Measurements from ENCODE around the gene ERICH6B. TPM values are rescaled to one million over a fixed set of nuclear protein-coding genes. Genes with fewer than 3 reads are reported as not detected.
"Not testable (repeated sequence)": the region's sequence is repeated elsewhere in the genome, so short reads cannot be mapped to it uniquely, and the experiment has no call there.

Gene ERICH6B
- total RNA-seq, 4 donors from 2014 or later, result not detected

- DNase-seq (ENCODE audit: low spot score in 2 of 2), result no peak
- no peaks in the 10 kb centered on the region for H3K27me3 ChIP-seq
- WGBS, 2 donors, result 70 to 79% methylated on average over 4 to 5 of the region's 5 CpGs
- no peak for TF ChIP-seq CTCF (IDR thresholded peaks at IDR 0.05)
- TF ChIP-seq POLR2A (IDR thresholded peaks at IDR 0.05), result no peak
- no peak for TF ChIP-seq EP300 (IDR thresholded peaks at IDR 0.05)
- H3K9me3 ChIP-seq, result peaks cover 0 to 9% (median 0%) of the 10 kb centered on the region in 4 donors
- H3K4me1 ChIP-seq, result no peaks in the 10 kb centered on the region
- no peak overlapping the region for H3K4me3 ChIP-seq
- no peaks in the 10 kb centered on the region for H3K36me3 ChIP-seq
- no peak overlapping the region for H3K27ac ChIP-seq
These were observed 39.3 kb upstream of the ERICH6B start for GRCh38 chr13:45654633-45655349.

- DNase-seq (ENCODE audit: low spot score in 2 of 2); H3K36me3 ChIP-seq; H3K27me3 ChIP-seq; H3K4me3 ChIP-seq; H3K27ac ChIP-seq; H3K4me1 ChIP-seq: not testable (repeated sequence)
- peaks cover 0 to 16% (median 0%) of the 10 kb centered on the region in 4 donors for H3K9me3 ChIP-seq
- WGBS, 2 donors, result 84% methylated on average over 16 of the region's 17 CpGs; no CpG with 5 or more reads in 1 of the 2 donors
These were observed 29.7 kb upstream of the ERICH6B start for GRCh38 chr13:45645263-45645662.

DNA sequence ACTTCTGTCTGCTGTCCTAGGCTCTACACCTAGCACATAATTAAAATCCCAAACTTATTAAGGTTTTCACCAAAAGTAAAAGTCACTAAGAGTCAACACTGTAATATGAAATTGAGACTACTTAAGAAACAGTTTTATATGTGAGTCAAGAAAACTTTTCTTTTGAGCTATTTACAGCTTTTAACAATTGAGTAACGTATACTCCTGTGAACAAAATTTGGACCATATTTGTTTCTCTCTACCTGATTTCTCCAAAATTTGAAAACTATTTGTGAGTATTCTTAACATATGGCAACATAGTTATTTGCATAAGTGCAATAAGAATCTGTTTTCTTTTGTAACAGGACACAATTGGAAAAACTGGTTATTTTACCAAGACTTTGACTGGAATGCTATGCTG lies 26.6 kb upstream of the ERICH6B start:
- H3K9me3 ChIP-seq, result peaks cover 0 to 16% (median 0%) of the 10 kb centered on the region in 4 donors
- H3K27me3 ChIP-seq; H3K36me3 ChIP-seq; H3K4me1 ChIP-seq; DNase-seq (ENCODE audit: low spot score in 2 of 2); H3K27ac ChIP-seq; H3K4me3 ChIP-seq: not testable (repeated sequence)
- WGBS, 2 donors, result 92 to 93% methylated on average over 1 of the region's 1 CpG

DNA sequence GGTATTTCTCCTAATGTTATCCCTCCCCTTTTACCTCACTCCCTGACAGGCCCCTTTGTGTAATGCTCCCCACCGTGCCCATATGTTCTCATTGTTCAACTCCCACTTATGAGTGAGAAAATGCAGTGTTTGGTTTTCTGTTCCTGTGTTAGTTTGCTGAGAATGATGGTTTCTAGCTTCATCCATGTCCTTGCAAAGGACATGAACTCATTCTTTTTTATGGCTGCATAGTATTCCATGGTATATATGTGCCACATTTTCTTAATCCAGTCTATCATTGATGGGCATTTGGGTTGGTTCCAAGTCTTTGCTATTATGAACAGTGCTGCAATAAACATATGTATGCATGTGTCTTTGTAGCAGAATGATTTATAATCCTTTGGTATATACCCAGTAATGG lies 19.8 kb upstream of the ERICH6B start:
- H3K9me3 ChIP-seq; H3K4me3 ChIP-seq; H3K4me1 ChIP-seq; H3K27me3 ChIP-seq; H3K36me3 ChIP-seq; DNase-seq (ENCODE audit: low spot score in 2 of 2); H3K27ac ChIP-seq: not testable (repeated sequence)
- WGBS, 2 donors, result 90 to 92% methylated on average over 1 of the region's 1 CpG

GRCh38 chr13:45630791-45631190 lies 15.3 kb upstream of the ERICH6B start:
- H3K27me3 ChIP-seq, result no peaks in the 10 kb centered on the region
- no peaks in the 10 kb centered on the region for H3K4me1 ChIP-seq
- H3K4me3 ChIP-seq, result no peak overlapping the region
- WGBS, 2 donors, result 73 to 78% methylated on average over 7 of the region's 7 CpGs
- H3K9me3 ChIP-seq, result no peaks in the 10 kb centered on the region
- no peak for TF ChIP-seq POLR2A (IDR thresholded peaks at IDR 0.05)
- no peak for TF ChIP-seq EP300 (IDR thresholded peaks at IDR 0.05)
- TF ChIP-seq CTCF (IDR thresholded peaks at IDR 0.05), result no peak
- no peaks in the 10 kb centered on the region for H3K36me3 ChIP-seq
- no peak overlapping the region for H3K27ac ChIP-seq
- DNase-seq (ENCODE audit: low spot score in 2 of 2), result no peak

GRCh38 chr13:45629940-45630339 lies 14.4 kb upstream of the ERICH6B start:
- no peaks in the 10 kb centered on the region for H3K36me3 ChIP-seq
- 53 to 83% methylated on average over 1 of the region's 1 CpG for WGBS, 2 donors
- H3K4me1 ChIP-seq, result no peaks in the 10 kb centered on the region
- DNase-seq (ENCODE audit: low spot score in 2 of 2), result no peak
- TF ChIP-seq CTCF (IDR thresholded peaks at IDR 0.05), result no peak
- TF ChIP-seq POLR2A (IDR thresholded peaks at IDR 0.05), result no peak
- no peak for TF ChIP-seq EP300 (IDR thresholded peaks at IDR 0.05)
- H3K27ac ChIP-seq, result no peak overlapping the region
- no peak overlapping the region for H3K4me3 ChIP-seq
- no peaks in the 10 kb centered on the region for H3K9me3 ChIP-seq
- H3K27me3 ChIP-seq, result no peaks in the 10 kb centered on the region

- no peak for TF ChIP-seq CTCF (IDR thresholded peaks at IDR 0.05)
- WGBS, 2 donors, result 76 to 80% methylated on average over 3 of the region's 3 CpGs
- Histone ChIP-seq H3K9me3 (no peaks in the 10 kb centered on the region), H3K4me3 (no peak overlapping the region), H3K36me3 (no peaks in the 10 kb centered on the region), H3K4me1 (no peaks in the 10 kb centered on the region), H3K27me3 (no peaks in the 10 kb centered on the region), H3K27ac (no peak overlapping the region)
- no peak for DNase-seq (ENCODE audit: low spot score in 2 of 2)
These were observed 12.6 kb upstream of the ERICH6B start for GRCh38 chr13:45628094-45628493.
